ENCODE results near the gene ARHGAP5. TPM values are rescaled to one million over a fixed set of nuclear protein-coding genes. Genes with fewer than 3 reads are reported as not detected.

ARHGAP5 gene
- total RNA-seq, 2 donors from 2014 or later: 65.1 to 77.7 TPM

- peaks cover 2% of the 10 kb centered on the region for H3K36me3 Mint-ChIP-seq (ENCODE audit: low read depth)
- H3K4me3 Mint-ChIP-seq: no peak overlapping the region
- ATAC-seq: no peak
- no peaks in the 10 kb centered on the region for H3K9me3 ChIP-seq (ENCODE audit: control insufficient read depth, low read length, poor library complexity, severe bottlenecking)
- no peaks in the 10 kb centered on the region for H3K27me3 Mint-ChIP-seq
- H3K27ac Mint-ChIP-seq: no peak overlapping the region
- H3K4me1 Mint-ChIP-seq: peaks cover 22% of the 10 kb centered on the region
- no peak for DNase-seq
Observed at GRCh38 chr14:32137313-32137712, 60.2 kb downstream of the ARHGAP5 start.

DNA sequence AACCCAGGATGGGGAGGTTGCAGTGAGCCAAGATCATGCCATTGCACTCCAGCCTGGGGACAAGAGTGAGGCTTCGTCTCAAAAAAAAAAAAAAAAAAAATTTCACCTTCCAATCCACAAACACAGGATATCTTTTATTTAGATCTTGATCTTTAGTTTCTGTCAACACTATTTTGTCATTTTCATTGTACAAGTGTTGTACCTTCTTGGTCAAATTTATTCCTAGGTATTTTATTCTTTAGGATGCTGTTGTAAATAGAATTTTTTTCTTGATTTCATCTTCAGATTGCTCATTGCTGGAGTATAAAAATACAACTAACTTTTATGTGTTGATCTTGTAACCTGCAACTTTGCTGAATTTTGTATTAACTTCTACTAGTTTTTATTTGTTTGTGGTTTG lies 60.8 kb downstream of the ARHGAP5 start:
- DNase-seq (no peak), ATAC-seq (no peak)
- Mint-ChIP-seq H3K36me3 (ENCODE audit: low read depth) (peaks cover 2% of the 10 kb centered on the region), H3K4me1 (peaks cover 22% of the 10 kb centered on the region), H3K4me3 (no peak overlapping the region), H3K27me3 (no peaks in the 10 kb centered on the region), H3K27ac (no peak overlapping the region)
- H3K9me3 ChIP-seq (ENCODE audit: control insufficient read depth, low read length, poor library complexity, severe bottlenecking): no peaks in the 10 kb centered on the region

DNA sequence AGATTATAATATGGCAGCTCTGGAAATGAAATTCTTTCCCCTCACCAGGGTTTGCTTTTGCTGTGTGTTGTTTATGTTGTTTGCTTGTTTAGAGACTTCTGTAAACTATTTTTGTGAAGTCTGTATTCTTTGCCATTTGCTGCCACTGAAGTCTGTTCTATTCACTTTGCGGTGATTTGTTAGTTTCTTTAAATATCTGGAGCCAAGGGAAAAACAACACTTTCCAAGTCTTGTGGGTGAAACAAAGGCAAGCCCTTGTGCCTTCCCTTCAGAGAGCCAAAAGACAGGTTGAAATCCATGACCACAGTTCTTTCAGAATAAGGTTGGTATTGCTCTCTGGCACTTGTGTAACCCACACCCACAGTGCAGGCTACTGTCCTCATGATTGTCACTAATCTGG lies 65.2 kb downstream of the ARHGAP5 start:
- DNase-seq (no peak), ATAC-seq (no peak)
- no peak overlapping the region for H3K27ac Mint-ChIP-seq
- H3K27me3 Mint-ChIP-seq: no peaks in the 10 kb centered on the region
- H3K36me3 Mint-ChIP-seq (ENCODE audit: low read depth): peaks cover 3% of the 10 kb centered on the region
- H3K4me1 Mint-ChIP-seq: peaks cover 15% of the 10 kb centered on the region
- no peak overlapping the region for H3K4me3 Mint-ChIP-seq
- H3K9me3 ChIP-seq (ENCODE audit: control insufficient read depth, low read length, poor library complexity, severe bottlenecking): no peaks in the 10 kb centered on the region

DNA sequence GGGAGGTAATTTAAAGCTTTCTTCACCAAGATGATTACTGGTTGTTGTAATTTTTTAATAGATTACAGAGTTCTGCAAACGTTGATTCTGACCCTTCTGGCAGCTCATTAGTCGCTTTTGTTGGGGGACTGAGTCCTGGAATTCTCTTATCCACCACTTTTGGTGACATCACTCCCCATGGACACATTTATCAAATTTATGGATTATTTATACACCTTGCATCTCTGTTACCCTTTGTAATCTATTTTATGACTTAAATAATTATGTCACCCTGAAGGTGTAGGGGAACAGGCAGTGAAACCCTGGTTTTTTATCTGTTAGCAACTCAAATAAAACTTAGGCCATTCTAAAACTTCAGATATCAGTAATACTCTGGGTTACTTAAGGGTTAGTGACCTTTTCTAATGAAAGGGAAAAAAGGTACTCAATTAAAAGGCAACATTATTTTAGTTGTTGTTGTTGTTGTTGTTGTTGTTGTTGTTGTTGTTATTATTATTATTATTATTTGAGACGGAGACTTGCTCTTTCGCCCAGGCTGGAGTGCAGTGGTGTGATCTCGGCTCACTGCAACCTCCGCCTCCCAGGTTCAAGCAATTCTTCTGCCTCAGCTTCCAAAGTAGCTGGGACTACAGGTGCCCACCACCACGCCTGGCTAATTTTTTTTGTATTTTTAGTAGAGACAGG lies 65.8 kb downstream of the ARHGAP5 start:
- Mint-ChIP-seq H3K27ac (no peak overlapping the region), H3K4me3 (no peak overlapping the region), H3K36me3 (ENCODE audit: low read depth) (peaks cover 3% of the 10 kb centered on the region), H3K27me3 (no peaks in the 10 kb centered on the region), H3K4me1 (peaks cover 15% of the 10 kb centered on the region)
- no peak for DNase-seq
- no peaks in the 10 kb centered on the region for H3K9me3 ChIP-seq (ENCODE audit: control insufficient read depth, low read length, poor library complexity, severe bottlenecking)
- no peak for ATAC-seq

DNA sequence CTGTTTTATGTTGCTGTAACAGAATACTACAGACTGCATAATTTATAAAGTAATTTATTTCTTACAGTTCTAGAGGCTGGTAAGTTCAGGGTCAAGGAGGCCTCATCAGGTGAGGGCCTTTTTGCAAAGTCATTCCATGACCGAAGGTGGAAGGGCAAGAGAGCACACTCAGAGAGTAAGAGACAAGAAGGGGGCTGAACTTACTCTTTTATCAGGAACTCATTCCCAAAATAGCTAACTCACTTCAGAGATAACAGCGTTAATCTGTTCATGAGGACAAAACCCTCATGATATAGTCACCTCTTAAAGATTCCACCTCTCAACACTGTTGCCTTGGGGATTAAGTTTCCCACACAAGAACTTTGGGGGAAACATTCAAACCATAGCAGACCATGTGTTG lies 73.3 kb downstream of the ARHGAP5 start:
- Mint-ChIP-seq H3K27me3 (no peaks in the 10 kb centered on the region), H3K36me3 (ENCODE audit: low read depth) (peaks cover 7% of the 10 kb centered on the region), H3K4me3 (no peak overlapping the region), H3K4me1 (peaks cover 3% of the 10 kb centered on the region), H3K27ac (no peak overlapping the region)
- ATAC-seq (no peak), DNase-seq (no peak)
- H3K9me3 ChIP-seq (ENCODE audit: control insufficient read depth, low read length, poor library complexity, severe bottlenecking): no peaks in the 10 kb centered on the region

DNA sequence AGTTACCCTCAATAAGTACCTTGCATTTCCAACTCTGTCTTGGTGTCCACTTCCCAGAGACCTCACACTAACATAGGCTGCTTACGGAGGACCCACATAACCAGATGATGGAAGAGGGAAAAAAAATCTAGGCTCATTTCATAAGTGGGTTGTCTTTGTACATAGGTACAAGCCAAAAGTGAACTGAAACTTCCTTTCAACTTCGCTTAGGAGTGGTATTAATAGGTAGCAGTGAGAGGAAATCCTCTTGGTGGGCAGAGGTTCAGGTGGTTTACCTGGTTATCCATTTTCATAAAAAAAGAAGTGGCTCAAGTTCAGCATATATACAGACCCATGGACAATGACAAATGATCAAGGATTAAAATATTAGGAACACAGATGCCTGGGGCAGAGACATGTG lies 88.9 kb downstream of the ARHGAP5 start:
- no peak overlapping the region for H3K4me3 Mint-ChIP-seq
- H3K9me3 ChIP-seq (ENCODE audit: control insufficient read depth, low read length, poor library complexity, severe bottlenecking): no peaks in the 10 kb centered on the region
- H3K36me3 Mint-ChIP-seq (ENCODE audit: low read depth): no peaks in the 10 kb centered on the region
- H3K27ac Mint-ChIP-seq: no peak overlapping the region
- DNase-seq (no peak), ATAC-seq (no peak)
- no peaks in the 10 kb centered on the region for H3K4me1 Mint-ChIP-seq
- H3K27me3 Mint-ChIP-seq: no peaks in the 10 kb centered on the region

- no peaks in the 10 kb centered on the region for H3K4me1 Mint-ChIP-seq
- no peaks in the 10 kb centered on the region for H3K27me3 Mint-ChIP-seq
- ATAC-seq (no peak), DNase-seq (no peak)
- H3K27ac Mint-ChIP-seq: no peak overlapping the region
- no peaks in the 10 kb centered on the region for H3K9me3 ChIP-seq (ENCODE audit: control insufficient read depth, low read length, poor library complexity, severe bottlenecking)
- H3K36me3 Mint-ChIP-seq (ENCODE audit: low read depth): no peaks in the 10 kb centered on the region
- H3K4me3 Mint-ChIP-seq: no peak overlapping the region
Observed at GRCh38 chr14:32166924-32167323, 89.8 kb downstream of the ARHGAP5 start.

GRCh38 chr14:32167907-32168306 lies 90.8 kb downstream of the ARHGAP5 start:
- ATAC-seq: no peak

GRCh38 chr14:32169191-32169590 lies 92.1 kb downstream of the ARHGAP5 start:
- no peaks in the 10 kb centered on the region for H3K27me3 Mint-ChIP-seq
- no peak for ATAC-seq
- H3K4me3 Mint-ChIP-seq: no peak overlapping the region
- H3K36me3 Mint-ChIP-seq (ENCODE audit: low read depth): no peaks in the 10 kb centered on the region
- no peaks in the 10 kb centered on the region for H3K9me3 ChIP-seq (ENCODE audit: control insufficient read depth, low read length, poor library complexity, severe bottlenecking)
- DNase-seq: no peak
- H3K27ac Mint-ChIP-seq: no peak overlapping the region
- peaks cover 5% of the 10 kb centered on the region for H3K4me1 Mint-ChIP-seq

More at GRCh38 chr14:32167907-32168306, 90.8 kb downstream of the ARHGAP5 start:
- H3K4me1 Mint-ChIP-seq: no peaks in the 10 kb centered on the region
- no peaks in the 10 kb centered on the region for H3K27me3 Mint-ChIP-seq
- H3K4me3 Mint-ChIP-seq: no peak overlapping the region
- H3K27ac Mint-ChIP-seq: no peak overlapping the region
- no peaks in the 10 kb centered on the region for H3K36me3 Mint-ChIP-seq (ENCODE audit: low read depth)
- no peak for DNase-seq
- no peaks in the 10 kb centered on the region for H3K9me3 ChIP-seq (ENCODE audit: control insufficient read depth, low read length, poor library complexity, severe bottlenecking)

DNA sequence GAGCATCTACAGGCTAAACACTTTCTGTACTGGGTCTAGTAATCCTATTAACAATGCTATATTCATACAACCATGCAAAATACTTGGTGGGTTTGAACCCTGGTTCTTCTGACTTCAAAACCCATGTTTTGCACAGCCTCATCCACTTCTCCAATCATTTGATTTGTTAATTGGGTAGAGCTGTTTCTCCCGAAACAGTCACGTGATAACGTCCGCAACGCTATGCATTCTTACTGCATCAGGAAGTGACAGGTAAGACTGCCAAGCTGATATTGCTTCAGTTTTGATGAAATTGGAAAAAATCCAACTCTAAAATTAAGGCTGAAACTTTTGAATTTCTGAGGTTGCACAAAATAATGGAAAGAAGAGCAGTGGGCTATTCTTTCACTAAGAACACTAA lies 94.4 kb downstream of the ARHGAP5 start:
- H3K9me3 ChIP-seq (ENCODE audit: control insufficient read depth, low read length, poor library complexity, severe bottlenecking): no peaks in the 10 kb centered on the region
- no peak overlapping the region for H3K27ac Mint-ChIP-seq
- H3K27me3 Mint-ChIP-seq: no peaks in the 10 kb centered on the region
- H3K36me3 Mint-ChIP-seq (ENCODE audit: low read depth): no peaks in the 10 kb centered on the region
- DNase-seq (no peak), ATAC-seq (no peak)
- H3K4me3 Mint-ChIP-seq: no peak overlapping the region
- H3K4me1 Mint-ChIP-seq: peaks cover 5% of the 10 kb centered on the region

DNA sequence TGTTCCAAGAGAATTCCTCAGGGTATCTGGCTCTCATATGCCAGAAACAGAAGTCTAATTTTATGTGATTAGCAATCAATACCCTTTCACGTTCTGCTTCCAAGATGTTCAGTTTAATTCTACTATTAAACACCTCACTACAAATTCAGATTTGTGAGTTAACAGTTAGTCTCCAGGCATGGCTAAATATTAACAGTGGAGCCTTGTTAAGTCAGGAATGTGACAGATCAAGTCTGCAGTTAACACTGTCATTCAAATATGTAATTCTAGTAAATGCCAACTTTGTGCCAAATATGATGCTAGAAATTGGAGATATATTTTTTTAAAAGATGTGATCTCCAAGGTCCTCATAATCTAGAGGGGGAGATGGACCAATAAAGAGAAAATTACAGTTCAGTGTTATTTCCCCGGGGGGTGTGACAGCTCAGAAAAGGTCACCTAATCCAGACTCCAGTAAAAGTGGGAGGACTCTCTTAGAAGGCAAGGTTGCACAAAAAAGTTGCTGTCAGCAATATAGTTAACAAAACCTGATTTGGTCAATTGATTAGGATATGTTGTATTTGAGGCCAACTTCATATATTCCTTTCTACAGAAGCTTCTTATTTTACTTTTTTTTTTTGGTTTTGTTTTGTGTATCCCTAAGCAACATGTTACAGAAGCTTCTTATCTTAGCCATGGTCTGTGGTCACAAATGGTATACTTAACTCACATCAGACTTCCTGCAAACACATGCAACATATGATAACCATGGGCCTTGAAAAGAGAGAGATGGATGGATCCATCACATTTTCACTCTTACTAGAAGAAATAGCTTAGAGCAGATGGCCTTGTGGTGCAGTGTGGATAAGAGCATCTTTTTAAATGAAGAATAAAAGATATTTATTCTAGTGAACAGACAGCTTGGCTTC lies 106.3 kb downstream of the ARHGAP5 start:
- Mint-ChIP-seq H3K27ac (no peak overlapping the region), H3K4me3 (no peak overlapping the region)
- ATAC-seq: no peak

DNA sequence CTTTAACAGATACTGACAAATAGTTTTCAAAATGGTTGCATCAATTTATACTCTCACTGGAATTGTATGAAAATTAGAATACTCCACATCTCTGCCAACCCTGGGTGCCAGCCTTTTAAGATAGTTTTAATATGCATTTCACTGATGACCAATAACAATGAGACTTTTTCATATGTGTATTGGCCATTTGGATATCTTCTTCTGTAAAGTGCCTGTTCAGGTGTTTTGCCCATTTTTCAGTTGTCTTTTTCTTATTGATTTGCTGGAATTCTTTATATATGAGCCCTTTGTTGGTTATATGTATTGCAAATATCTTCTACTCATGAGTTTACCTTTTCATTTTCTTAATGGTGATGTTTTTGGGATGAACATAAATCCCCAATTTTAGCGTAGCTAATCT lies 108.0 kb downstream of the ARHGAP5 start:
- Mint-ChIP-seq H3K4me1 (peaks cover 2% of the 10 kb centered on the region), H3K27ac (no peak overlapping the region)
- DNase-seq: no peak

More for the DNA sequence above, 106.3 kb downstream of the ARHGAP5 start:
- H3K27me3 Mint-ChIP-seq: no peaks in the 10 kb centered on the region
- no peak for DNase-seq
- H3K9me3 ChIP-seq (ENCODE audit: control insufficient read depth, low read length, poor library complexity, severe bottlenecking): peaks cover 4% of the 10 kb centered on the region
- peaks cover 2% of the 10 kb centered on the region for H3K4me1 Mint-ChIP-seq
- no peaks in the 10 kb centered on the region for H3K36me3 Mint-ChIP-seq (ENCODE audit: low read depth)

DNA sequence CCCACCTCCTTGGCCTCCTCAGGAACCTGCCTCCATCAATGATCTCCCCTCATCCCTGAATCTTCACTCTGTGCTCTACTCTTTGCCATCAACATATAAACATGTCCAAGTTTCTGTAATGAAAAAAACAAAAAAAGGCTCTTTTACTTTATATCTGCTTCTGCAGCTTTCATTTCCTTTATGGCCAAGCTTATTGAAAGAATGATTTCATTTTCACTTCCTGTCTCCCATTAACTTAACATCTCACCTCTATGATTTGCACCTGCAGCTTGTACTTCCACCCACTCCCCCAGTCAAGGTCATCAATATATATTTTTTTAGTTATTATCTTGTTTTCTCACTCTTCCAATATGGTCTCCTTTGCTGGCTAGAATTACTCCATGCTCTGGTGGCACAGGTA lies 109.1 kb downstream of the ARHGAP5 start:
- DNase-seq: no peak
- no peak for ATAC-seq
- H3K4me1 Mint-ChIP-seq: peaks cover 2% of the 10 kb centered on the region
- peaks cover 4% of the 10 kb centered on the region for H3K9me3 ChIP-seq (ENCODE audit: control insufficient read depth, low read length, poor library complexity, severe bottlenecking)
- H3K27me3 Mint-ChIP-seq: peaks cover under 1% of the 10 kb centered on the region
- no peak overlapping the region for H3K27ac Mint-ChIP-seq
- no peaks in the 10 kb centered on the region for H3K36me3 Mint-ChIP-seq (ENCODE audit: low read depth)
- no peak overlapping the region for H3K4me3 Mint-ChIP-seq

More for the DNA sequence above, 108.0 kb downstream of the ARHGAP5 start:
- Mint-ChIP-seq H3K36me3 (ENCODE audit: low read depth) (no peaks in the 10 kb centered on the region), H3K4me3 (no peak overlapping the region), H3K27me3 (no peaks in the 10 kb centered on the region)
- H3K9me3 ChIP-seq (ENCODE audit: control insufficient read depth, low read length, poor library complexity, severe bottlenecking): peaks cover 4% of the 10 kb centered on the region
- ATAC-seq: no peak

Data from T-helper 17 cell (primary cell).